LNCAP (cell line): ENCODE measurements around the gene SEC61A1.

ENCODE experiments used
- TF ChIP-seq, protein P1 (sequence below): fragments of 450-650 bp; IDR thresholded peaks from 2 replicates; pipeline ENCODE4 v1.5.1; 2017; ENCODE audit warnings: mild to moderate bottlenecking

The SEC61A1 gene

DNA sequence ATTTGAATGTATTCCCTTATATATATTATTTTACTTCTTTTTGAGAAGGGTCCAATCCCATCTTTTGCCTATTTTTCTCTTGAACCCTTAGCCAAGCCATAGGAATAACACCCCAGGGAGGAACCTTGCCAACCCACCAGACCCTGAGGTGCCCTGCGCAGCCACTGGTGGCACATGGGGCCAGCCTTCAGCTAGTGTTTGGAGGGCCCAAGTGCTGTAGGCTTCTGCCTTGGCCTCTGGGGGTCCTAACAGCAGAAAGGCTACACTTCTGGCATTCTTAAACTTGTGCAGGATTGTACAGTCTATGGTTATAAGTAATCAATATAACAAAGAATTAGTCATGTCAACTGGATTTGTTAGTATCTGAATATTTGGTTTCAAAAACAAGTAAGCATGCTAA, 36.9 kb downstream of the SEC61A1 start:
- TF ChIP-seq, protein P1, sequence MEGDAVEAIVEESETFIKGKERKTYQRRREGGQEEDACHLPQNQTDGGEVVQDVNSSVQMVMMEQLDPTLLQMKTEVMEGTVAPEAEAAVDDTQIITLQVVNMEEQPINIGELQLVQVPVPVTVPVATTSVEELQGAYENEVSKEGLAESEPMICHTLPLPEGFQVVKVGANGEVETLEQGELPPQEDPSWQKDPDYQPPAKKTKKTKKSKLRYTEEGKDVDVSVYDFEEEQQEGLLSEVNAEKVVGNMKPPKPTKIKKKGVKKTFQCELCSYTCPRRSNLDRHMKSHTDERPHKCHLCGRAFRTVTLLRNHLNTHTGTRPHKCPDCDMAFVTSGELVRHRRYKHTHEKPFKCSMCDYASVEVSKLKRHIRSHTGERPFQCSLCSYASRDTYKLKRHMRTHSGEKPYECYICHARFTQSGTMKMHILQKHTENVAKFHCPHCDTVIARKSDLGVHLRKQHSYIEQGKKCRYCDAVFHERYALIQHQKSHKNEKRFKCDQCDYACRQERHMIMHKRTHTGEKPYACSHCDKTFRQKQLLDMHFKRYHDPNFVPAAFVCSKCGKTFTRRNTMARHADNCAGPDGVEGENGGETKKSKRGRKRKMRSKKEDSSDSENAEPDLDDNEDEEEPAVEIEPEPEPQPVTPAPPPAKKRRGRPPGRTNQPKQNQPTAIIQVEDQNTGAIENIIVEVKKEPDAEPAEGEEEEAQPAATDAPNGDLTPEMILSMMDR = no peak

DNA sequence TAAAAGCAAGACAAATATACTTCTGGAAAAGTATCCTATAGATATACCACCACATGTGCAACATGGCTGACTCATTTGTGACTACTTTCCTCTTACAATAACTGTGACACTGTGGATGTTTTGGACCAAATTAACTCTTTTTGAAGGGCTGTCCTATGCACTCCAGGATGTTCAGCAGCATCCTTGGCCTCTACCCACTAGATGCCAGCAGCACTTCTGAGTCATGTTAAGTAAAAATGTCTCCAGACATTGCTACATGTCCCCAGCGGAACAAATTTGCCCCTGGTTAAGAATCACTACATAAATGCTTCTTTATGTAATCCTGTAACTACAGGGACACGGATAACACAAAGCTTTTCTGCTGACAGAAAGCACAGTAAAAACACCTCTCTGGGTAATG, 39.3 kb downstream of the SEC61A1 start:
- TF ChIP-seq, protein P1 = no peak

DNA sequence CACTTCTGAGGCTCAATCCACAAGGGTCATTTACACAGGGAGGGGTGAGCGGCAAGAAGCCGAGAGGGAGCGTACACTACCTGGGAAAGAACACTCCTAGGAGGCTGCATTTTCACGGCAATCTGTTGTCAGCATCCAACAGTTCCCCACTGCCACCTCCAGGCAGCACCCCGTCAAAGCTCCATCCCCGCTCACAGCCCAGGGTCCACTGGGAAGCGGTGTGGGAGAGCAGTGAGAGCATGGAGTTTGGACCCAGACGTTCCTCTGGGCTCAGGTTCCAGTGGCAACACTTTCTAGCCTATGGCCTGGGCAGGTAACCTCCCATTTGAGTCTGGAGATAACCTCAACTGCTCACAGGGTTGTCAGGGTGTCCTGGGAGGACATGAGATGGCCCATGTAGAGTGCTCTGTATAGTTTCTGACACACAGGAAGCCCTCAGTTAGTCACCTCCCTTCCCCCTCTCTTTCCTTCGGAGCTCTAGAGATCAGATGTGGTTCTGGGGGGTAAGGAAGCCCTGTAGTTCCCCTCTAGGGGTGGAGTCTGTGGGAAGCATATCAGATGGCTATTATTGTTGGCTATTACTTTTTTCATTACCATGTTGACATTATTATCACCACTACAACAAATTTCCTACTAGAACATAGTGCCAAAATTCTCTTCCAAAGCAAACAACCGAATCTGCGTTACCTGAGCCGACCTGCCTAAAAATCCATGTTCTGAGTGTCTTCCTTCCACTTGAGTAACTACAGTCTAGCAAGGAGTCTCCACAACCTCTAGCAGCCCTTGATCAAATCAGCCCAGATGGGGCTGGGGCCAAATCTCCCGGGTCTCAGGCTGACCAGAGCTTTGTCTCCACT, 42.3 kb downstream of the SEC61A1 start:
- TF ChIP-seq, protein P1 = no peak

DNA sequence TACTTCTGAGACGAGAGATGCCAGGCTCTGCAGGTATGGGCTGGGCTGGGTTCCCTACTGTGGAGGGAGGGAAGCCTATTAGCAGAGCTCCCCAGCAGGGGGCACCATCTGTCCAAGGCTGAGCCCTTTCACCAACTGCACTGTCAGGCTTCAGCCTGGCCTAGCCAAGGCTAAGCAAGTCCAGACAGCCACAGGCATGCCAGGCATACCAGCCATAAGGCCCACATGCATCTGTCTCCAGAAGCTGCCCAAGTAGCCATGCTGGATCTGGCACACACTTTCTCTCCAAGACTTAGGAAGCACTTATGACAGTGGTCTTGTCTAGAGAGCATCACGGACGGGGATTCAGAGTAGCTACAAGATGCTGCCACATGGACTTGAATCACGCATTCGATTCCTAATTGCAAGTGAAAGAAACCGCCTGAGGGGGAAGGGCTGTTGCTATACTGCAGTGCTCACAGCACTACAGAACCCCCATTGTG, 43.0 kb downstream of the SEC61A1 start:
- TF ChIP-seq, protein P1 = peak; percentile 89

DNA sequence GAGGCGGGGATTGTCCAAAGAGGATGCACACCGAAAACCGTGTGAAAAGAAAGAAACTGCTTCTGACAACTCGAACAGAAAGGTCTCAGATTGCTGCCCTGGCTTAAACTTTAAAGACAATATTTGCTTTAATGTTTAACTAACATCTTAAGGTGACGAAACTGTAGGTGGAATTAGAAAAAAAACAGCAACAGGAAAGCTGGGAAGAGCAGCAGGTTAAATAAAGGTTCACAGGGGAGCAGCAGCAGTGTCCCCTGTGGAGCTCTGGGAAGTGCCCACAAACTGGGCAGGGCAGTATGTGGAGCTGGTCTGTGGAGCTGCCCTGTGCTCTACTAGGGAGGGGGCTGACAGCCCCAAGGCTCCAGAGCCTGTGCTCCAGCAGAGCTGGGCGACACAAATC, 46.0 kb downstream of the SEC61A1 start:
- TF ChIP-seq, protein P1 = no peak

DNA sequence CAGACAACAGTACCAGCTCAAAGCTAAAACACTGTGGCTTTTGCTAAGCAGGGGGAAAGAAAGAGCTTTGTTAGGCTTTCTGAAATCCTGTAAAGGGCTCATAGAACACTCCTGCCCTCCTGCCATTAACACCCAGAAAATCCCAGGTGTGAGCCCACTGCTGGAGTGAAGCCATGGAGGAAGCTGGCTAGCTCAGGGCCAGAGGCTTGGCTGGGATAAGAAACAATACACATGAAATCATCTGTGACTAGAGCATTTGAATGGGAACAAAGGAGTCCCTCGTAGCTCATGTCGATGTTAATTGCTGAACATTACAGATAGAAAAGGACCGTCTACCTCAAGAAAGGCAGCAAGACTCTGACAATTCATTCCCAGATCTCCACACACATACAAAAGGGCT, 47.9 kb downstream of the SEC61A1 start:
- TF ChIP-seq, protein P1 = no peak

DNA sequence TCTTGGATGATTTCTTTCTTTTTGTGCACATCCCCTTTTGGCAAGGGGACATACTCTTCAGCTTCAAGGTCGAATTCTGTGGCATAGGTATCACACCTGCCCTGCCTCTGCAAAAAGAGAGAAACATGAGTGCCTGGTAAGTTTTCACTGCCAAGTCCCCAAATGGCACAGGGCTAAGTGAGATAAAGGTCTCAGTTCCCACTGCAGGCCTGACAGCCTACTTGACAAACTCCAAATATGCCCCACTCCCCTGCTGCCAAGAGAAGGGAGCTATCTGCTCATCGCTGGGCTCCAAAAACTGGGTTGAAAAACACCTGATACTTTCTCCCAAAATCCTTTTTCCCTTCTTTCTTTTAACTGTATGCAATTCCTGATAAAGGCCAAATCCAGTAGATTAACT, 48.4 kb downstream of the SEC61A1 start:
- TF ChIP-seq, protein P1 = no peak
